ENCODE results near the gene PXDC1. TPM values are rescaled to one million over a fixed set of nuclear protein-coding genes. Genes with fewer than 3 reads are reported as not detected.

The PXDC1 gene
- total and polyA plus RNA-seq, 8 donors: 1.2 to 90.1 (median 35.3) TPM

- H3K9me3 ChIP-seq: no peaks in the 10 kb centered on the region
- H3K4me3 ChIP-seq: peak overlapping the region; percentile 56 to 82 (median 78)
- intact Hi-C loops (cut with DNase I; ENCODE audit: low total_unique reads): no loop called here
- H3K27ac ChIP-seq: peak overlapping the region; percentile 94 to 99 (median 96)
- 1 to 4% (median 1%) methylated on average over 23 to 74 of the region's 74 CpGs for WGBS, 5 donors
- H3K36me3 ChIP-seq: peaks cover 0 to 12% (median 4%) of the 10 kb centered on the region in 4 donors
- peaks cover 0 to 22% (median 0%) of the 10 kb centered on the region in 3 donors for H3K27me3 ChIP-seq
- TF ChIP-seq CTCF (IDR thresholded peaks at IDR 0.05) (no peak), EP300 (IDR thresholded peaks at IDR 0.05) (peak; percentile 24), POLR2AphosphoS5 (IDR thresholded peaks at IDR 0.05) (peak; percentile 52 to 81 (median 70)), POLR2A (IDR thresholded peaks at IDR 0.05) (peak in 1 of 4 donors; percentile 8)
- H3K4me1 ChIP-seq: peaks cover 39 to 64% (median 58%) of the 10 kb centered on the region in 4 donors
- peak; percentile 87 to 93 for DNase-seq
Measured at GRCh38 chr6:3750317-3751076, 1.0 kb downstream of the PXDC1 start.

GRCh38 chr6:3749977-3750316 lies 1.6 kb downstream of the PXDC1 start:
- Histone ChIP-seq H3K4me3 (peak overlapping the region; percentile 56 to 82 (median 78)), H3K4me1 (peaks cover 39 to 65% (median 63%) of the 10 kb centered on the region in 4 donors), H3K9me3 (no peaks in the 10 kb centered on the region), H3K27me3 (peaks cover 0 to 22% (median 0%) of the 10 kb centered on the region in 3 donors), H3K36me3 (peaks cover 0 to 14% (median 6%) of the 10 kb centered on the region in 4 donors), H3K27ac (peak overlapping the region; percentile 94 to 99 (median 96))
- WGBS, 5 donors: 11 to 26% (median 19%) methylated on average over 7 of the region's 7 CpGs
- TF ChIP-seq EP300 (IDR thresholded peaks at IDR 0.05) (no peak), POLR2AphosphoS5 (IDR thresholded peaks at IDR 0.05) (peak in 2 of 3 donors; percentile 21 to 28), POLR2A (IDR thresholded peaks at IDR 0.05) (no peak), CTCF (IDR thresholded peaks at IDR 0.05) (no peak)
- intact Hi-C loops (cut with DNase I; ENCODE audit: low total_unique reads): loop anchor here (10.0 kb wide), 1 partner anchor 75 kb away; no protein-coding TSS in a partner anchor
- DNase-seq: peak; percentile 71 to 78

- 25 to 42% (median 34%) methylated on average over 20 to 24 of the region's 24 CpGs for WGBS, 5 donors
- Histone ChIP-seq H3K36me3 (peaks cover 0 to 14% (median 6%) of the 10 kb centered on the region in 4 donors), H3K27ac (peak overlapping the region; percentile 94 to 99 (median 96)), H3K4me3 (peak overlapping the region; percentile 56 to 82 (median 78)), H3K27me3 (peaks cover 0 to 22% (median 0%) of the 10 kb centered on the region in 3 donors), H3K4me1 (peaks cover 43 to 71% (median 68%) of the 10 kb centered on the region in 4 donors), H3K9me3 (no peaks in the 10 kb centered on the region)
- intact Hi-C loops (cut with DNase I; ENCODE audit: low total_unique reads): loop anchor here (10.0 kb wide), 1 partner anchor 76 kb away; no protein-coding TSS in a partner anchor
- peak in 2 of 3 donors; percentile 55 to 77 for TF ChIP-seq POLR2AphosphoS5 (IDR thresholded peaks at IDR 0.05)
- TF ChIP-seq EP300 (IDR thresholded peaks at IDR 0.05): no peak
- TF ChIP-seq POLR2A (IDR thresholded peaks at IDR 0.05): no peak
- TF ChIP-seq CTCF (IDR thresholded peaks at IDR 0.05): no peak
- DNase-seq: peak; percentile 83 to 90
Measured at GRCh38 chr6:3749067-3749841, 2.3 kb downstream of the PXDC1 start.

Data from stomach (tissue), 9 donors.